Activated CD8-positive, alpha-beta memory T cell treated with anti-CD3 and anti-CD28 coated beads, Interleukin-2, amount 10 ng/mL, durations not matched to agents 7 days and 5 days (primary cell): ENCODE results near the gene SORCS2. TPM values are rescaled to one million over a fixed set of nuclear protein-coding genes. Genes with fewer than 3 reads are reported as not detected.

Experiments used
- ATAC-seq: fragments of 150-1000 bp; cut with Tn5 transposase; one replicate; pipeline ENCODE4 v1.10.0; 2021; ENCODE audit warnings: moderate library complexity
- CTCF ChIA-PET: fragments of 350-600 bp; sonication (Branson Sonifier 250); formaldehyde crosslinking; loops from one replicate; lab custom pipeline; 2021; ENCODE audit warnings: antibody characterized with exemption; lab: Charles Lee
- DNase-seq: peaks from one replicate; pipeline ENCODE4 v3.0.0-alpha.2; 2020
- H3K27ac Mint-ChIP-seq: one replicate; pipeline ENCODE4 v1.8.0; 2021; ENCODE audit warnings: mild to moderate bottlenecking, mixed read lengths
- H3K27me3 Mint-ChIP-seq: one replicate; pipeline ENCODE4 v1.8.0; 2021; ENCODE audit warnings: mixed read lengths
- H3K36me3 Mint-ChIP-seq: one replicate; pipeline ENCODE4 v1.8.0; 2021; ENCODE audit warnings: mild to moderate bottlenecking, mixed read lengths
- H3K4me1 Mint-ChIP-seq: one replicate; pipeline ENCODE4 v1.8.0; 2021; ENCODE audit warnings: mixed read lengths
- H3K4me3 Mint-ChIP-seq: one replicate; pipeline ENCODE4 v1.8.0; 2021; ENCODE audit warnings: mild to moderate bottlenecking, moderate library complexity, mixed read lengths
- H3K9me3 Mint-ChIP-seq: one replicate; pipeline ENCODE4 v1.8.0; 2022; ENCODE audit warnings: low read depth, mixed read lengths
- total RNA-seq, 2 experiments: library from RNA; stranded (reverse); gene quantifications; one replicate each; pipeline ENCODE4 v1.2.3, GENCODE V29; 2021

The SORCS2 gene
- total RNA-seq, 2 experiments from 2014 or later: 0.05 to 0.06 TPM

DNA sequence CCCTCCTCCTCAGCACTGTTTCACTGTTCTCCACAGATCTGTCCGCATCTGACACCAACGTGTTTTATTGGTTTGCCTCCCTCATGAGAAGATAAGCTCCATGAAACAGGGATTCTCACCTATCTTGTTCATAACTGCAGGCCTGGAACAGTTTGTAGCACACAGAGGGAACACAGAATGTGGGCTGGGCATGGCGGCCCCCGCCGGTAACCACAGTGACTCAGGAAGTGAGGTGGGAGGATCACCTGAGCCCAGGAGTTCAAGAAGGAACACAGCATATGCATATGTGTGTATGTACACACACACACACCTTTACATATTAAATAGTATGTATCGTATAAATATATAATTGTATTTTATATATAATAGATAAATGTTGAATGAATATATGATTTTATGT is 578.7 kb downstream of the SORCS2 start:
- Mint-ChIP-seq H3K36me3 (no peaks in the 10 kb centered on the region), H3K4me1 (peaks cover 14% of the 10 kb centered on the region), H3K4me3 (no peak overlapping the region), H3K27me3 (no peaks in the 10 kb centered on the region), H3K9me3 (no peaks in the 10 kb centered on the region), H3K27ac (no peak overlapping the region)
- ATAC-seq (no peak), DNase-seq (no peak)
- CTCF ChIA-PET: interaction anchor here (0.7 to 4.6 kb wide), 6 partner anchors 9 to 50 kb away, joined by 3 to 38 read pairs (median 5); no protein-coding TSS in a partner anchor

DNA sequence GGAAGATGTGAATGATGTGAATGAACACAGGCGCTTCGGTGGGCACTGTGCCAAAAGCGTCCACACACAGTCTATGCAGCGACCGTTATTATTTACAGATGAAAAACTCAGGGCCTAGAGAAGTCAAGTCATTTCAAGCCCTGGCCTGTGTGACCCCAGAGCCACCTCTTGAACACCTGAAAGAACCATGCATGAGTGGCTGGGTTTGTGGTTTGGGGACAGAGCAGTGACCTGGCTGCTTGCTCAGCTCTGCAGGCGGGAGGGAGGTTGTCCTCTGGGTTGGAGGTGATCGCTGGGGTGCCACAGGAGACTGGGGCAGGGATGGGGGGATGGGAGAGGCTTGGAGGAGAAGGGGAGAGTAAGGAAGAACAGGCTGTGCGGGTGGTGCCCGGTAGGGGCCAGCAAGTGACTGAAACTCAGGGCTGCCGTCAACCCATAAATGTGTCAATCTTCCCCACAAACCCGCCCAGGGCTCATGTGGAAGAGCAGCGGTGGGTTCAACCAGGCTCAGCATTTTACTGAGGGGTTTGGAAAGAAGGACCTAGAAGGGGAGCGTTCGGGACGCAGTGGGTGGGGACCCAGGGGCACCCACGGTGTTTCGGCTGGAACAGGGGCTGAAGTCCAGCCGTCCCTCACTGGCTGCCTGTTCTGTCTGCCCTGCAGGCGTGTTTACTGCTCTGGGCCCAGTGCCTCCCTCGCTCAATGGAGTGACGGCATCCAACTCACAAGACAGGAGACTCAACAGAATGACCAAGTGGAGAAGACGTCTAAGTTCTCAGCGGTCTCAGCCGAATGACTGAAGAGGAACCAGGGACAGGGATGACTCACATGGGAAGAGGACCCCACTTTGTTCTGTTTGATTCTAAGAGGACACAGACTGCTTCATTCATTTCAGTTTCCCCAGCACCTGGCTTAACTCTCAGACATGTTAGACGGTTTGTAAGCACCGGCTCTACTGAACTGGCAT is 579.5 kb downstream of the SORCS2 start:
- ATAC-seq (no peak), DNase-seq (no peak)
- Mint-ChIP-seq H3K4me3 (no peak overlapping the region), H3K36me3 (no peaks in the 10 kb centered on the region), H3K27me3 (no peaks in the 10 kb centered on the region), H3K4me1 (peaks cover 14% of the 10 kb centered on the region), H3K27ac (no peak overlapping the region), H3K9me3 (no peaks in the 10 kb centered on the region)
- CTCF ChIA-PET: interaction anchor here (0.7 to 4.6 kb wide), 6 partner anchors 21 to 216 kb away, joined by 3 to 38 read pairs (median 5); no protein-coding TSS in a partner anchor

DNA sequence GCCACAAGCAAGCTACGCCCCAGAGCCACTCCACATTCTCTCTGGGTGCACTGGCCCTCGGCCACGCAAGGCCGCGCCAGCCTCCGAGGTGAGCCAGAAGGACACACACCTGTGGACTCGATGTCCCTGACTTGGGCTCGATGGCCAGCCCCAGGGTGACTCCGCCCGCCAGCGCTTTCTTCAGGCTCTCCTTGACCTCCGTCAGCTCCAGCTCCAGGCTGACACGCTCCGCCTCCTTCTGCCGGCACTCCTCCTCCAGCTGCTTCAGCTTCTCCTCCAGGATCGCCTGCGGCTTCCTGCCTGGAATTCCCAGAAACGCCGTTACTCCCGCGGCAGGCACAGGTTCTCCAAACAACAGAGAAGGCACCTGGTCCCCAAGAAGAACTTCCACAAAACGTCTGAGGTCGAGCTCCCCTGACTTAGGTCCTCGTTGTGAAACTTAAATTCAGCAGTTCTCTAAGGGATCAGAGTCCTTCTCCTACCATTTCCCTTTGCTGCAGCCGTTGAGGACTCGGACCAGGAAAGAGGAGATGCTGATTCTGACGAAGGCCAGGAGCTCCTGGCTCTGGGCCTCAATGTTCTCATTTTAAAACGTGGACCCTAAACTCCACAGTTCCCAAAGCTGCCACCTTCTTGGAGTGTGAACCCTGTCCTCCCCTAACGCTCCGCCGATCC is 580.5 kb downstream of the SORCS2 start:
- Mint-ChIP-seq H3K27me3 (no peaks in the 10 kb centered on the region), H3K4me1 (peaks cover 14% of the 10 kb centered on the region), H3K9me3 (no peaks in the 10 kb centered on the region), H3K4me3 (no peak overlapping the region), H3K27ac (no peak overlapping the region), H3K36me3 (no peaks in the 10 kb centered on the region)
- DNase-seq: no peak
- ATAC-seq: no peak
- CTCF ChIA-PET: interaction anchor here (1.1 to 1.9 kb wide), 3 partner anchors 11 to 215 kb away, joined by 4 to 7 read pairs (median 4); no protein-coding TSS in a partner anchor

DNA sequence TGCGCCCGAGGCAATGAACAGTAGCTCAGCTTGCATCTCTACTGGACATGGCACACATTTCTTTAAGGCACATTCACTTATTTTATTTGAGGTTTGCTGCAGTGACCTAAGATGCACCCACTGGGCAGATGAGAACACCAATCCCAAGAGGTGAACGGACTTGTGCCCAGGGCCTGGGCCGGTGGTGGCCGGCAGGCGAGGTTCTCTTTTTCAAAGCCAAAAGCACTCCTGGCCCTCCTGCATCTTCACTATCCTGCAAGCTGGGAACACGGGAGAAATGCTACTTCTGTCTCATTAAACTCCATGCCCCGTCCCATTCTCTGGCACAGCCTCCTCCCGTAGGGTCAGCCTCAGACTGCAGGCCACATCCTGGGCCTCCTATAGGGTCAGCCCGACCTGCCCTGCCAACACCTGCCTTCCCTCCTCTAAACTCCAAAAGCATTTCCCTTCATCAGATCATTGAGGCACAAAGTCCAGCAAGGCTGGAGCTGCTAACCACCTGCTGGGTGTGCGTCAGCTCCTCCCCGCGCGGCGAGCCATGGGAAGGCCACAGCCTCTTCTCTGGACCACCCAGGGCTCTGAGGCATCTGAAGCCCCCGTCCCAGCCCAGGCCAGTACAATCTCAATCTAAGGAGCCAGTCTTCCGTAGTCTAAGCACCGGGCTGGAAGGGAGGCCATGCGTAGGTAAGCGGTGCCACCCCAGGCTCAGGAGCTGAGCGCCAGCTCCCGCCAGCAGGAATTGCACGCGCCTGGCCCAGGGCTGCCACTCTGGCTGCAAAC is 581.3 kb downstream of the SORCS2 start:
- CTCF ChIA-PET: interaction anchor here (1.1 to 1.9 kb wide), 3 partner anchors 12 to 215 kb away, joined by 4 to 7 read pairs (median 4); no protein-coding TSS in a partner anchor
- Mint-ChIP-seq H3K36me3 (peaks cover 2% of the 10 kb centered on the region), H3K4me1 (peaks cover 17% of the 10 kb centered on the region), H3K27me3 (no peaks in the 10 kb centered on the region), H3K27ac (no peak overlapping the region), H3K9me3 (no peaks in the 10 kb centered on the region), H3K4me3 (no peak overlapping the region)
- ATAC-seq: no peak
- DNase-seq: no peak

DNA sequence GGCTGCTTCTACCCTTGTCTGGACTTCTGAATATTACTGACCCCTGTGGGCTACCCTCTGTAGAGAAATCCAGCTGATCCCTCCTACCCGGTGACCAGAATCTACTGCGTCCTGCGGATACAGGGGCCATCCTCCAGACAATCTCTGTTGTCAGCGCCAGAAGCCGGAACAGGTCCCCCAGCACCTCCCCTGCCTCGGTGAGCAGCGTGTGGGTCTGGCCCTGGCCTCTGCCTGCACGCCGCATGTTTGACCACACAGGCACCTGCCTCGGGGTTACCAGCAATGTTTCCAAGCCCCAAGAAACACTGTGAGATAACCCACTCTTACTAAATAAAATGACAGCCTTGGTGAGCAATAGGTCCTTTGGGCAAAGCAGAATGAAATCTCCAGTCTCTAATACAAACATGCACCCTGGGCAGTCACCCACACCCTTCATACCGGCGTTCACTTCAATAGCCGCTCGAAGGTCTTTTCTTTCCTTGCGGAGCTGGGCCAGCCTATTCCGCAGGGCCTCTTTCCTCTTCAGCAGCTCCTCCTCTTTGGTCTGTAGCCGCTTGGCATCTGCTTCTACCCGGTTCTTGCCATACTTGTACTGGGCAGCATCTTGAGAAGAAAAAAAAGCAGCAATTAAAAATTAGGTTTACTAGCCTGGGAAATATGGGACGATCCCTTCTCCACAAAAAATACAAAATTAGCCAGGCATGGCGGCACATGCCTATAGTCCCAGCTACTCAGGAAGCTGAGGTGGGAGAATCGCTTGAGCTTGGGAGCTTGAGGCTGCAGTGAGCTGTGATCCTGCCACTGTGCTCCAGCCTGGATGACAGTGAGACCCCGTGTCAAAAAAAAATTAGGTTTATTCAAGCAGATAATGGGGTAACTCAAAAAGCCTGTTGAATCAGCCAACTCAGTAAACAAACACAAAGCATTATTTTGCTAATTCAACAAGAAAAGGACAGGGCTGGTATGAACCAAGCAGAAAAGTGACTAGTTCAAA is 582.3 kb downstream of the SORCS2 start:
- CTCF ChIA-PET: interaction anchor here (0.9 to 1.9 kb wide), 2 partner anchors 15 to 28 kb away, joined by 3 to 7 read pairs; no protein-coding TSS in a partner anchor
- no peak for ATAC-seq
- Mint-ChIP-seq H3K4me1 (peaks cover 20% of the 10 kb centered on the region), H3K27ac (no peak overlapping the region), H3K27me3 (no peaks in the 10 kb centered on the region), H3K36me3 (peaks cover 2% of the 10 kb centered on the region), H3K4me3 (no peak overlapping the region), H3K9me3 (no peaks in the 10 kb centered on the region)
- DNase-seq: no peak

DNA sequence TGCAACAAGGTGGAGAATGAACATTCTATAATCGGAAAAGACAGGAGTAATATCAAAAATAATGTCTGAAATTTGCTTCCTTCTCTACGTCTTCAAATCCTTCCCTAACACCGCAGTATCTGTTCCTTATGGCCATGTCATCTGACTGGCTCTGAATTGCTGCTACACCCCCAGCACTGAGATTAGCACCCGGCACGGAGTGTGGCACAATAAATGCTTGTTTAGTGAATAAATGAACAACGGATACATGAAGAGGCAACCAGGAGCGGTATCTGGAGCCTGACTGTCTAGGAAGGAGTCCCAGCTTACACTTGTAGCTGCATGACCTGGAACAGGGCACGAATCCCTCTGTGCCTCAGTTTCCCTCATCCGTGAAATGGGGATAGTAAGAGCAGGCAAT is 583.1 kb downstream of the SORCS2 start:
- Mint-ChIP-seq H3K4me3 (no peak overlapping the region), H3K27ac (no peak overlapping the region), H3K36me3 (peaks cover 2% of the 10 kb centered on the region), H3K27me3 (no peaks in the 10 kb centered on the region), H3K9me3 (no peaks in the 10 kb centered on the region), H3K4me1 (peaks cover 17% of the 10 kb centered on the region)
- ATAC-seq: no peak
- CTCF ChIA-PET: interaction anchor here (1.0 kb wide), 1 partner anchor 27 kb away, joined by 3 read pairs; no protein-coding TSS in a partner anchor
- no peak for DNase-seq

DNA sequence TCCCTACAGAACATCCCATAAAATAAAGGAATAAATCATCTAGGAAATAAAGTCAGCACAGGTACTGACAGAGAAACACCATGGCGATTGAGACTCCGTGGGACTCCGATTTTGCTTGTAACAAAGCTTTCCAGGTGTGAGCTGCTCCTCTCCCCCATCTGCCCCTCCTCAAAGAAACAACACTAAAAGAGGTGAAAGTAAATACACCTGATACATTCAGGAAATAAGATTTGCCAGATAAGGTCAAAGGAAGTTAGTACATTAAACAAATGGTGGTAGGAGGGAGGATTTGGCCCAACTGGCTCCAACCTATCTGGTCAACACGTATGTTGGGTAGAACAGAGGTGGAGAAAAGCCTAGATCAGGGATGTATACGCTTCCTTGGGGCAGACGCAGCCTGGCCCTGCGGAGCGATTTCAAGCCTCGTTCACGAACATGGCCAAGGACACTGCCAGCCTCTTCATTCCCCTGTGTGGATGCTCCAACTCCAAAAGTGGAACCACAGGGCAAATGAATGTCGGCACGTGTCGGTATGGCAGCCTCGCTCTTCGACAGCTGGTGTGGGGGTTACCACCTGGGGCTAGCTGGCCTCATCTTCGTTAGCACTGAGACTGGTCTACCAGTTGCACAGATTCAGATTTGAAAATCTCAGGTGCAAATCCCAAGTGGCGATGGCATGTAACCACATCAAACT is 584.8 kb downstream of the SORCS2 start:
- Mint-ChIP-seq H3K4me3 (no peak overlapping the region), H3K4me1 (peaks cover 12% of the 10 kb centered on the region), H3K27ac (no peak overlapping the region), H3K9me3 (no peaks in the 10 kb centered on the region), H3K27me3 (no peaks in the 10 kb centered on the region), H3K36me3 (peaks cover 2% of the 10 kb centered on the region)
- CTCF ChIA-PET: interaction anchor here (2.3 kb wide), 1 partner anchor 25 kb away, joined by 11 read pairs; no protein-coding TSS in a partner anchor
- no peak for DNase-seq
- ATAC-seq: no peak

DNA sequence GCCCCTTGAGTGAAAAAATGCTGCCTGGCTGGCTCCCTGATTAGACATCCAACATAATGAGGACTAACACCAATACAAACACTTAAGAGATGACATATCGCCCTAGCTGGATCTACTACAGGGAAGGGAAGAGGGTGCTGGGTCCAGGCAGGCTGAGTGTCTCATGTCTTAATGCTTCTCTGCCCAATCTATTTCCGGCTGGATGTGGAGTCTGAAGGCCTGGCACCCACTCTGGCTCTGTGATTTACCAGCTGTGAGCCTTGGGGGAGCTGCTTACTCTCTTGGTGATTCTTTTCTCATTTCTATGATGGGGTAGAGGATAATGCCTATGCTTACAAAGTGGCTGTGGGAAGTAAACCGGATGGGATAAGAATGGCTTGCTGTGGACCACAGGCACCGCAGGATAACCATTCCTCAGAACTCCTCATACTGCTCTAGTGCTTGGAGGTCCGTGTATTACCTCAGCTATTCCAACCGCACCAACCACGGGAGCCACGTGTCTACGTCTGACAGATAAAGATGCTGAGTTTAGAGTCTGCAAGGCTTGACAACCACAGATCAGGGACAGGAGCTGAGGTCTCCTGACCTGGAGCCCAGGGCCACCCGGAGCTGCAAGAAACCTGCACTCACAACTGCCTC is 585.7 kb downstream of the SORCS2 start:
- peaks cover 12% of the 10 kb centered on the region for H3K4me1 Mint-ChIP-seq
- peaks cover 2% of the 10 kb centered on the region for H3K36me3 Mint-ChIP-seq
- no peak overlapping the region for H3K4me3 Mint-ChIP-seq
- no peak overlapping the region for H3K27ac Mint-ChIP-seq
- DNase-seq: no peak
- ATAC-seq: no peak
- no peaks in the 10 kb centered on the region for H3K9me3 Mint-ChIP-seq
- H3K27me3 Mint-ChIP-seq: no peaks in the 10 kb centered on the region
- CTCF ChIA-PET: interaction anchor here (1.3 to 2.3 kb wide), 2 partner anchors 24 to 26 kb away, joined by 4 to 11 read pairs; no protein-coding TSS in a partner anchor

DNA sequence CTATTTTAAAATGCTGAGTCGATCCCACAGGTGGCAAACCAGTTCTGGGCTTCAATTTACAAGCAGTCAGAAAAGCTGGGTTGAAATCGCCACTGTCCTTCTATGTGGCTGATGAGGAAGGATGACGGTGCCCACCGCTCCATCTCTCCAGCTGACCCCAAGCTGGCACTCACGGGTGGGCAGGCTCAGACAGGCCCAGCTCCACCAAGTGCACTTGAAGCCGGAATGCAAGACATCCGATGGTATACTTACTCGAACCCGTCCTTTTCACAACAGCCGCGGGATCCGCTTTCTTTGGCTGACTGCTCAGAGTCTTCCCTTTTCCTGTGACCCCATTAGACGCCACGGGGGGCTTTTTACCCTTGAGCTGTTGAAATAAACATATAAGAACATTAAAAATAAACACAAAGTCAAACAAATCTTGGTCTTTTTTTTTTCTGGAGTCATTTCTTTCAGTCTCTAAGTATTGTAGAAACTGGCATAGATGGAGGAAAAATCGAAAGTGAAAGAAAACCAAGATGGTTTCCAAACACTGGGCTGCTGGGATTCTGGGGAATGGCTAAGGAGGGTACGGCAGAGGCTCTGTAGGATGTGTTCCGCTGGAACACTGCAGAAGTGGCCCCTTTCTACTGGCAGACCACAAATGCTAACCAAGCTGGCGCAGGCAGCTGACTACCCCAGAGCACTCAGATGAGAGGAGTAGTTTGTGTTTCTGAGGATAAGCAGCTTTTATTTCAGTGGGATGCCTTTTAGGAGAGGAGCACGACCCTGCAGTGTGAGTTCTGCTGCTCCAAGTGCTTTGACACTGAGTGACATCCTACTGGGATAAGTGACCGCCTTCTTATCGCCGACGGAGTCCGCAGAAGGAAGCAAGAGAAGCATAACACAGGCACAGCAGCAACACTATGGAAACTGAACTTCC is 586.4 kb downstream of the SORCS2 start:
- no peaks in the 10 kb centered on the region for H3K9me3 Mint-ChIP-seq
- H3K27me3 Mint-ChIP-seq: no peaks in the 10 kb centered on the region
- ATAC-seq (no peak), DNase-seq (no peak)
- H3K27ac Mint-ChIP-seq: no peak overlapping the region
- H3K36me3 Mint-ChIP-seq: peaks cover 2% of the 10 kb centered on the region
- peaks cover 12% of the 10 kb centered on the region for H3K4me1 Mint-ChIP-seq
- CTCF ChIA-PET: interaction anchor here (0.9 to 2.3 kb wide), 4 partner anchors 9 to 25 kb away, joined by 3 to 11 read pairs (median 6); no protein-coding TSS in a partner anchor
- no peak overlapping the region for H3K4me3 Mint-ChIP-seq

DNA sequence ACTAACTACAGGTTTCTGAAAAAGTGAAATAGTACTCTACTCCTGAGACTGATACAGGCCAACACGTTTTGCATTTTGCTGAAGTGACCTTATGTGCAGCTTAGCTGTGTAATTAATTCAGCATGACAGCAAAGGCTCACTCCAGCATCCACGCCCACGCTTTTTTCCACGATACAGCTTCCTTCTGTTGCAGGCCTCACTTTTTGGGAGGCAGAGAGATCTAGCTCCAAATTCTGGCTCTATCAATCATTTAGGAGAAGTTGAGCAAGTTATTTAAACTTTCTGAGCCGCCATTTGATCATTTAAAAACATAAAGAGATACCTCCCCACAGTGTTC is 587.1 kb downstream of the SORCS2 start:
- H3K4me3 Mint-ChIP-seq: no peak overlapping the region
- H3K36me3 Mint-ChIP-seq: peaks cover 2% of the 10 kb centered on the region
- DNase-seq: no peak
- H3K9me3 Mint-ChIP-seq: no peaks in the 10 kb centered on the region
- no peaks in the 10 kb centered on the region for H3K27me3 Mint-ChIP-seq
- no peak overlapping the region for H3K27ac Mint-ChIP-seq
- peaks cover 12% of the 10 kb centered on the region for H3K4me1 Mint-ChIP-seq
- CTCF ChIA-PET: interaction anchor here (0.9 to 2.3 kb wide), 4 partner anchors 9 to 25 kb away, joined by 3 to 11 read pairs (median 6); no protein-coding TSS in a partner anchor
- no peak for ATAC-seq
